K562 (cell line): ENCODE measurements around the gene ITGAV. TPM values are rescaled to one million over a fixed set of nuclear protein-coding genes. Genes with fewer than 3 reads are reported as not detected.

Source experiments
- ARID2 ChIP-seq: fragments of 450-650 bp; IDR thresholded peaks from 2 replicates; pipeline ENCODE4 v1.6.1; 2017; ENCODE audit warnings: antibody characterized with exemption, mild to moderate bottlenecking
- C11orf30 ChIP-seq: fragments of 450-650 bp; IDR thresholded peaks from 2 replicates; pipeline ENCODE4 v1.6.1; 2016; ENCODE audit warnings: low read depth, mild to moderate bottlenecking
- CBX2 ChIP-seq: fragments of 200-600 bp; sonication (generic); IDR thresholded peaks from one replicate; pipeline ENCODE4 v1.6.1; 2012; ENCODE audit warnings: mild to moderate bottlenecking, low read length, inconsistent platforms; ENCODE audit not compliant: insufficient read depth, poor library complexity, severe bottlenecking
- CTCF ChIP-seq, 3 experiments: IDR thresholded peaks in 2 of 3; conservative IDR thresholded peaks in 1 of 3; 2 replicates each; pipeline ENCODE4 v1.5.1; 2011 to 2012; ENCODE audit warnings: low read length in 3 of 3, mild to moderate bottlenecking in 3 of 3, control low read depth in 2 of 3, improper control_type of control experiment in 1 of 3, inconsistent platforms in 1 of 3, low read depth in 1 of 3, mixed read lengths in 1 of 3, moderate library complexity in 1 of 3; ENCODE audit not compliant: insufficient read depth in 2 of 3
- FOSL1 ChIP-seq: fragments of 200-800 bp; sonication (Bioruptor generic); conservative IDR thresholded peaks from 2 replicates; pipeline ENCODE4 v1.6.1; 2016; ENCODE audit warnings: missing genetic modification characterization, missing compliant biosample characterization
- FOXK2 ChIP-seq, 2 experiments: fragments of 450-650 bp; IDR thresholded peaks in 1 of 2; conservative IDR thresholded peaks in 1 of 2; 2 replicates each; pipeline ENCODE4 v1.6.1; 2016; ENCODE audit warnings: low read depth in 2 of 2, mild to moderate bottlenecking in 1 of 2
- HLTF ChIP-seq: fragments of 450-650 bp; IDR thresholded peaks from 2 replicates; pipeline ENCODE4 v1.6.1; 2016
- HNRNPH1 ChIP-seq: fragments of 200-400 bp; formaldehyde crosslinking; optimal IDR thresholded peaks from 2 replicates; pipeline ENCODE3; 2017; ENCODE audit warnings: low read depth, mild to moderate bottlenecking, low read length, moderate library complexity
- JUN ChIP-seq, 2 experiments: sonication (generic) in 1 of 2; formaldehyde crosslinking in 1 of 2; IDR thresholded peaks; 2 replicates each; pipeline versions ENCODE4 v1.6.1 to v1.8.0; 2012 to 2022; ENCODE audit warnings: borderline replicate concordance in 2 of 2, mild to moderate bottlenecking in 2 of 2, improper control_type of control experiment in 1 of 2, low read depth in 1 of 2, low read length in 1 of 2, missing genetic modification reagents in 1 of 2
- JUNB ChIP-seq: fragments of 450-650 bp; formaldehyde crosslinking; conservative IDR thresholded peaks from 2 replicates; pipeline ENCODE4 v1.4.0; 2020; ENCODE audit warnings: mild to moderate bottlenecking
- MAFF ChIP-seq: IDR thresholded peaks from 2 replicates; pipeline ENCODE4 v1.6.1; 2012; ENCODE audit warnings: low read length, improper control_type of control experiment
- MAZ ChIP-seq, 2 experiments: fragments of 450-650 bp in 1 of 2; sonication (generic) in 1 of 2; formaldehyde crosslinking; IDR thresholded peaks in 1 of 2; conservative IDR thresholded peaks in 1 of 2; 2 replicates each; pipeline versions ENCODE4 v1.4.0 to v1.5.0; 2020; ENCODE audit warnings: mild to moderate bottlenecking in 1 of 2, missing genetic modification reagents in 1 of 2
- MEF2D ChIP-seq: conservative IDR thresholded peaks from 2 replicates; pipeline ENCODE4 v1.6.1; 2016; ENCODE audit warnings: low read depth, missing genetic modification characterization, missing compliant biosample characterization
- NFE2 ChIP-seq: IDR thresholded peaks from 2 replicates; pipeline ENCODE4 v1.6.1; 2014; ENCODE audit warnings: antibody characterized with exemption, low read depth
- NR2F6 ChIP-seq: fragments of 450-650 bp; formaldehyde crosslinking; IDR thresholded peaks from 2 replicates; pipeline ENCODE4 v1.4.0; 2020; ENCODE audit warnings: mild to moderate bottlenecking
- SAFB2 ChIP-seq: fragments of 200-400 bp; formaldehyde crosslinking; IDR thresholded peaks from 2 replicates; pipeline ENCODE4 v1.6.1; 2018; ENCODE audit warnings: borderline replicate concordance, low read length, low read depth, moderate library complexity; ENCODE audit not compliant: severe bottlenecking
- SMARCA4 ChIP-seq: fragments of 450-650 bp; IDR thresholded peaks from 2 replicates; pipeline ENCODE4 v1.6.1; 2016
- SMARCC2 ChIP-seq: fragments of 450-650 bp; IDR thresholded peaks from 2 replicates; pipeline ENCODE4 v1.6.1; 2017; ENCODE audit warnings: antibody characterized with exemption, moderate library complexity, mild to moderate bottlenecking, low read depth
- SMARCE1 ChIP-seq: fragments of 450-650 bp; IDR thresholded peaks from 2 replicates; pipeline ENCODE4 v1.7.1; 2016; ENCODE audit warnings: mild to moderate bottlenecking
- TBL1XR1 ChIP-seq, 2 experiments: IDR thresholded peaks; 2 replicates each; pipeline ENCODE4 v1.6.1; 2012; ENCODE audit warnings: improper control_type of control experiment in 2 of 2, low read length in 2 of 2, mild to moderate bottlenecking in 1 of 2
- TCFL5 ChIP-seq: fragments of 250-450 bp; sonication (Bioruptor Pico); conservative IDR thresholded peaks from 2 replicates; pipeline ENCODE4 v1.6.1; 2021; ENCODE audit warnings: mild to moderate bottlenecking, moderate library complexity, matching md5 sums
- THRB ChIP-seq: fragments of 450-650 bp; formaldehyde crosslinking; conservative IDR thresholded peaks from 2 replicates; pipeline ENCODE4 v1.4.0; 2022; ENCODE audit warnings: mild to moderate bottlenecking, missing genetic modification characterization
- ZNF232 ChIP-seq: sonication (generic); formaldehyde crosslinking; IDR thresholded peaks from 2 replicates; pipeline ENCODE4 v1.8.0; 2022; ENCODE audit warnings: mild to moderate bottlenecking, missing genetic modification reagents
- ZNF316 ChIP-seq: fragments of 450-650 bp; IDR thresholded peaks from 2 replicates; pipeline ENCODE4 v1.6.1; 2016
- ZNF398 ChIP-seq: fragments of 250-450 bp; sonication (Bioruptor Pico); IDR thresholded peaks from 2 replicates; pipeline ENCODE4 v1.8.0; 2021; ENCODE audit warnings: moderate library complexity, mild to moderate bottlenecking, inconsistent platforms
- ZNF707 ChIP-seq: fragments of 250-450 bp; sonication (Bioruptor Pico); conservative IDR thresholded peaks from 2 replicates; pipeline ENCODE4 v1.8.0; 2022; ENCODE audit warnings: inconsistent platforms, mild to moderate bottlenecking, moderate library complexity
- polyA plus RNA-seq, 8 experiments: library from polyadenylated mRNA; depleted of rRNA in 4 of 8; stranded (reverse) in 5 of 8; unstranded in 3 of 8; fragments of >200 nt; fragmentation: Nextera tagmentation in 2 of 8; fragmentation: Illumina TruSeq in 1 of 8; extraction: Ambion mirVana in 2 of 8; extraction: Trizol in 1 of 8; gene quantifications; 2 replicates each; pipeline versions ENCODE4 v1.2.1 to v1.2.3, GENCODE V29; 2011 to 2014; ENCODE audit warnings: inconsistent platforms in 1 of 8, missing spikeins in 1 of 8
- total RNA-seq, 7 experiments: library from RNA; depleted of rRNA in 6 of 7; stranded (reverse); fragments of >200 nt in 6 of 7; fragmentation: Illumina TruSeq in 2 of 7; extraction: Trizol in 2 of 7; gene quantifications; 2 replicates each; pipeline versions ENCODE4 v1.2.1 to v1.2.3, GENCODE V29; 2011 to 2021; ENCODE audit warnings: low replicate concordance in 1 of 7

ITGAV gene
- total and polyA plus RNA-seq, 9 of the 15 experiments (the other 6 are each of a cell fraction or from before 2014, with no cell fraction given) = 3.7 to 17.7 (median 10.7) TPM

GRCh38 chr2:186575302-186575701 is 14.6 kb upstream of the ITGAV start (continued):
- TF ChIP-seq HNRNPH1 (no peak), SMARCE1 (peak; percentile 81; the same call in 1 of the 2 replicates), ZNF232 (CRISPR knock-in tag) (no peak), ZNF398 (CRISPR knock-in tag) (no peak), JUNB (CRISPR knock-in tag) (peak; percentile 67; the same call in 1 of the 2 replicates), SMARCC2 (0 out of 2 replicates have a peak, but pooled peaks have one; percentile 56), TCFL5 (no peak), JUN (IDR thresholded peaks at IDR 0.05; ENCODE audit: borderline replicate concordance, low read depth, low read length) (peak; percentile 91), JUN (CRISPR knock-in tag; IDR thresholded peaks at IDR 0.05; ENCODE audit: borderline replicate concordance) (no peak), FOXK2 (conservative IDR thresholded peaks at IDR 0.05 in 1 of 2, IDR thresholded peaks at IDR 0.05 in 1 of 2; ENCODE audit: low read depth in 2 of 2) (0 out of 4 replicates have a peak, but pooled peaks have one; percentile 45), ZNF316 (peak; percentile 99), ARID2 (no peak), TBL1XR1 (IDR thresholded peaks at IDR 0.05; ENCODE audit: low read length in 2 of 2) (peak in 1 of 2 experiments; percentile 60; a peak in 1 of 4 replicates), MAFF (peak; percentile 93), CBX2 (no peak), SMARCA4 (peak; percentile 78), HLTF (no peak), C11orf30 (peak; percentile 97), NR2F6 (CRISPR knock-in tag) (no peak), FOSL1 (tag) (peak; percentile 98), SAFB2 (no peak), ZNF707 (CRISPR knock-in tag) (no peak), THRB (CRISPR knock-in tag) (no peak), MEF2D (tag) (no peak), NFE2 (peak; percentile 87), CTCF (IDR thresholded peaks at IDR 0.05 in 2 of 3, conservative IDR thresholded peaks at IDR 0.05 in 1 of 3; ENCODE audit: insufficient read depth in 2 of 3, low read depth in 1 of 3, low read length in 3 of 3) (peak in 1 of 3 experiments; percentile 5; a peak in 1 of 6 replicates), MAZ (CRISPR knock-in tag; conservative IDR thresholded peaks at IDR 0.05 in 1 of 2, IDR thresholded peaks at IDR 0.05 in 1 of 2) (0 out of 4 replicates have a peak, but pooled peaks of 1 of the 2 experiments have one; percentile 15)
